ENCODE measurements around the gene PNKD.
A peak's percentile ranks its signal among the peaks of the same experiment; 100 is the strongest.

Gene PNKD

GRCh38 chr2:218368621-218369153 lies 98.4 kb downstream of the PNKD start:
- Histone ChIP-seq H3K18ac (ENCODE audit: low read length) (peak overlapping the region; percentile 95), H3K9ac (ENCODE audit: low read depth, low read length, poor library complexity) (no peak overlapping the region), H2BK15ac (ENCODE audit: low read length) (no peak overlapping the region), H3K4me2 (ENCODE audit: insufficient read depth, low read length, poor library complexity, severe bottlenecking) (no peak overlapping the region), H3K36me3 (replicated peaks in 1 of 2; ENCODE audit: control insufficient read depth in 2 of 2, insufficient read depth in 2 of 2, low read length in 2 of 2) (no peaks in the 10 kb centered on the region), H3K23ac (ENCODE audit: low read depth, low read length, poor library complexity) (no peak overlapping the region), H3K14ac (ENCODE audit: low read length) (no peak overlapping the region), H4K8ac (ENCODE audit: low read depth, low read length) (no peak overlapping the region), H2BK5ac (ENCODE audit: low read length) (no peak overlapping the region), H3K27me3 (ENCODE audit: control insufficient read depth in 3 of 3, insufficient read depth in 3 of 3, low read depth in 1 of 3, low read length in 3 of 3) (peaks cover 0 to 51% (median 5%) of the 10 kb centered on the region in 3 experiments), H2AFZ (ENCODE audit: low read length) (peak overlapping the region; percentile 56), H4K91ac (ENCODE audit: low read depth, low read length, poor library complexity) (no peak overlapping the region), H3K27ac (replicated peaks; ENCODE audit: low read length) (peak overlapping the region; percentile 21), H3K9me3 (replicated peaks in 1 of 2; ENCODE audit: control insufficient read depth in 2 of 2, insufficient read depth in 1 of 2, low read depth in 1 of 2, low read length in 2 of 2) (peaks cover 4 to 7% of the 10 kb centered on the region in 2 donors), H3K4me3 (ENCODE audit: low read length in 2 of 2) (no peak overlapping the region), H3K4me1 (ENCODE audit: control insufficient read depth in 2 of 2, insufficient read depth in 1 of 2, low read depth in 1 of 2, low read length in 2 of 2) (peaks cover 0 to 3% of the 10 kb centered on the region in 2 donors), H2AK5ac (ENCODE audit: low read depth, low read length) (no peak overlapping the region), H3K4ac (ENCODE audit: low read length) (no peak overlapping the region), H2BK120ac (ENCODE audit: low read depth, low read length) (no peak overlapping the region), H3K79me1 (ENCODE audit: low read depth, low read length) (no peaks in the 10 kb centered on the region), H2BK12ac (ENCODE audit: low read length) (no peak overlapping the region)
- DNase-seq (ENCODE audit: low spot score) = no peak
- WGBS, 2 donors (ENCODE audit: extremely low coverage in 2 of 2, insufficient read length in 2 of 2, insufficient replicate concordance in 1 of 2) = no CpG with 5 or more reads among the region's 27 CpGs

- H2AFZ ChIP-seq (ENCODE audit: low read length) = no peak overlapping the region
- H3K79me1 ChIP-seq (ENCODE audit: low read depth, low read length) = no peaks in the 10 kb centered on the region
- no peak overlapping the region for H3K4me3 ChIP-seq (ENCODE audit: low read length in 2 of 2)
- H2BK12ac ChIP-seq (ENCODE audit: low read length) = no peak overlapping the region
- H2BK15ac ChIP-seq (ENCODE audit: low read length) = no peak overlapping the region
- no peak overlapping the region for H4K91ac ChIP-seq (ENCODE audit: low read depth, low read length, poor library complexity)
- no peak overlapping the region for H3K4ac ChIP-seq (ENCODE audit: low read length)
- no peak overlapping the region for H3K14ac ChIP-seq (ENCODE audit: low read length)
- no peak overlapping the region for H3K23ac ChIP-seq (ENCODE audit: low read depth, low read length, poor library complexity)
- H2AK5ac ChIP-seq (ENCODE audit: low read depth, low read length) = no peak overlapping the region
- no peak overlapping the region for H3K9ac ChIP-seq (ENCODE audit: low read depth, low read length, poor library complexity)
- no peak overlapping the region for H4K8ac ChIP-seq (ENCODE audit: low read depth, low read length)
- H3K18ac ChIP-seq (ENCODE audit: low read length) = no peak overlapping the region
- WGBS, 2 donors (ENCODE audit: extremely low coverage in 2 of 2, insufficient read length in 2 of 2, insufficient replicate concordance in 1 of 2) = no CpG with 5 or more reads among the region's 2 CpGs
- no peak for DNase-seq (ENCODE audit: low spot score)
- peaks cover 0 to 51% (median 2%) of the 10 kb centered on the region in 3 experiments for H3K27me3 ChIP-seq (ENCODE audit: control insufficient read depth in 3 of 3, insufficient read depth in 3 of 3, low read depth in 1 of 3, low read length in 3 of 3)
- no peak overlapping the region for H2BK5ac ChIP-seq (ENCODE audit: low read length)
- H3K4me2 ChIP-seq (ENCODE audit: insufficient read depth, low read length, poor library complexity, severe bottlenecking) = no peak overlapping the region
- no peak overlapping the region for H2BK120ac ChIP-seq (ENCODE audit: low read depth, low read length)
- no peak overlapping the region for H3K27ac ChIP-seq (replicated peaks; ENCODE audit: low read length)
- no peaks in the 10 kb centered on the region for H3K36me3 ChIP-seq (replicated peaks in 1 of 2; ENCODE audit: control insufficient read depth in 2 of 2, insufficient read depth in 2 of 2, low read length in 2 of 2)
- H3K4me1 ChIP-seq (ENCODE audit: control insufficient read depth in 2 of 2, insufficient read depth in 1 of 2, low read depth in 1 of 2, low read length in 2 of 2) = peaks cover 0 to 3% of the 10 kb centered on the region in 2 donors
- peaks cover 4 to 7% of the 10 kb centered on the region in 2 donors for H3K9me3 ChIP-seq (replicated peaks in 1 of 2; ENCODE audit: control insufficient read depth in 2 of 2, insufficient read depth in 1 of 2, low read depth in 1 of 2, low read length in 2 of 2)
Measured at GRCh38 chr2:218369330-218369729, 99.0 kb downstream of the PNKD start.

- Histone ChIP-seq H3K79me1 (ENCODE audit: low read depth, low read length) (no peaks in the 10 kb centered on the region), H3K9ac (ENCODE audit: low read depth, low read length, poor library complexity) (no peak overlapping the region), H3K4ac (ENCODE audit: low read length) (no peak overlapping the region), H3K36me3 (replicated peaks in 1 of 2; ENCODE audit: control insufficient read depth in 2 of 2, insufficient read depth in 2 of 2, low read length in 2 of 2) (no peaks in the 10 kb centered on the region), H4K8ac (ENCODE audit: low read depth, low read length) (no peak overlapping the region), H2BK12ac (ENCODE audit: low read length) (no peak overlapping the region), H3K14ac (ENCODE audit: low read length) (no peak overlapping the region), H3K27me3 (ENCODE audit: control insufficient read depth in 3 of 3, insufficient read depth in 3 of 3, low read depth in 1 of 3, low read length in 3 of 3) (peaks cover 0 to 54% (median 2%) of the 10 kb centered on the region in 3 experiments), H3K9me3 (replicated peaks in 1 of 2; ENCODE audit: control insufficient read depth in 2 of 2, insufficient read depth in 1 of 2, low read depth in 1 of 2, low read length in 2 of 2) (peaks cover 4 to 7% of the 10 kb centered on the region in 2 donors), H2BK5ac (ENCODE audit: low read length) (no peak overlapping the region), H2AFZ (ENCODE audit: low read length) (no peak overlapping the region), H3K4me2 (ENCODE audit: insufficient read depth, low read length, poor library complexity, severe bottlenecking) (no peak overlapping the region), H3K23ac (ENCODE audit: low read depth, low read length, poor library complexity) (no peak overlapping the region), H3K4me3 (ENCODE audit: low read length in 2 of 2) (no peak overlapping the region), H3K4me1 (ENCODE audit: control insufficient read depth in 2 of 2, insufficient read depth in 1 of 2, low read depth in 1 of 2, low read length in 2 of 2) (peaks cover 0 to 3% of the 10 kb centered on the region in 2 donors), H3K27ac (replicated peaks; ENCODE audit: low read length) (no peak overlapping the region), H2AK5ac (ENCODE audit: low read depth, low read length) (no peak overlapping the region), H2BK120ac (ENCODE audit: low read depth, low read length) (no peak overlapping the region), H3K18ac (ENCODE audit: low read length) (no peak overlapping the region), H2BK15ac (ENCODE audit: low read length) (no peak overlapping the region), H4K91ac (ENCODE audit: low read depth, low read length, poor library complexity) (no peak overlapping the region)
- no peak for DNase-seq (ENCODE audit: low spot score)
- no CpG with 5 or more reads among the region's 11 CpGs for WGBS, 2 donors (ENCODE audit: extremely low coverage in 2 of 2, insufficient read length in 2 of 2, insufficient replicate concordance in 1 of 2)
Measured at GRCh38 chr2:218370410-218371063, 100.2 kb downstream of the PNKD start.

GRCh38 chr2:218371983-218372350 lies 101.6 kb downstream of the PNKD start:
- Histone ChIP-seq H2BK5ac (ENCODE audit: low read length) (no peak overlapping the region), H3K9ac (ENCODE audit: low read depth, low read length, poor library complexity) (no peak overlapping the region)

More at GRCh38 chr2:218371983-218372350, 101.6 kb downstream of the PNKD start:
- H3K4me3 ChIP-seq (ENCODE audit: low read length in 2 of 2) = no peak overlapping the region
- H3K4me1 ChIP-seq (ENCODE audit: control insufficient read depth in 2 of 2, insufficient read depth in 1 of 2, low read depth in 1 of 2, low read length in 2 of 2) = peaks cover 0 to 3% of the 10 kb centered on the region in 2 donors
- no peak overlapping the region for H4K91ac ChIP-seq (ENCODE audit: low read depth, low read length, poor library complexity)
- no peak overlapping the region for H2BK12ac ChIP-seq (ENCODE audit: low read length)
- no peak overlapping the region for H3K18ac ChIP-seq (ENCODE audit: low read length)
- DNase-seq (ENCODE audit: low spot score) = no peak
- H3K4me2 ChIP-seq (ENCODE audit: insufficient read depth, low read length, poor library complexity, severe bottlenecking) = no peak overlapping the region
- no peak overlapping the region for H3K27ac ChIP-seq (replicated peaks; ENCODE audit: low read length)
- no peak overlapping the region for H3K4ac ChIP-seq (ENCODE audit: low read length)
- no peak overlapping the region for H4K8ac ChIP-seq (ENCODE audit: low read depth, low read length)
- H2AK5ac ChIP-seq (ENCODE audit: low read depth, low read length) = no peak overlapping the region
- H2BK15ac ChIP-seq (ENCODE audit: low read length) = no peak overlapping the region
- H2AFZ ChIP-seq (ENCODE audit: low read length) = no peak overlapping the region
- no peak overlapping the region for H3K23ac ChIP-seq (ENCODE audit: low read depth, low read length, poor library complexity)
- no peaks in the 10 kb centered on the region for H3K79me1 ChIP-seq (ENCODE audit: low read depth, low read length)
- peaks cover 0 to under 1% of the 10 kb centered on the region in 2 donors for H3K9me3 ChIP-seq (replicated peaks in 1 of 2; ENCODE audit: control insufficient read depth in 2 of 2, insufficient read depth in 1 of 2, low read depth in 1 of 2, low read length in 2 of 2)
- H3K36me3 ChIP-seq (replicated peaks in 1 of 2; ENCODE audit: control insufficient read depth in 2 of 2, insufficient read depth in 2 of 2, low read length in 2 of 2) = no peaks in the 10 kb centered on the region
- no peak overlapping the region for H2BK120ac ChIP-seq (ENCODE audit: low read depth, low read length)
- peaks cover 0 to 48% (median 2%) of the 10 kb centered on the region in 3 experiments for H3K27me3 ChIP-seq (ENCODE audit: control insufficient read depth in 3 of 3, insufficient read depth in 3 of 3, low read depth in 1 of 3, low read length in 3 of 3)
- H3K14ac ChIP-seq (ENCODE audit: low read length) = no peak overlapping the region

All from neuronal stem cell (in vitro differentiated cells).